H1 (cell line): ENCODE measurements around the gene RGP1. TPM values are rescaled to one million over a fixed set of nuclear protein-coding genes. Genes with fewer than 3 reads are reported as not detected.

Source experiments
- ASH2L ChIP-seq: fragments of 200-600, 300-600 bp; sonication (generic); IDR thresholded peaks from one replicate; pipeline ENCODE4 v1.7.1; 2017; ENCODE audit warnings: low read length
- ATF3 ChIP-seq: IDR thresholded peaks from 2 replicates; pipeline ENCODE4 v1.6.1; 2011; ENCODE audit warnings: low read depth, mild to moderate bottlenecking, low read length; ENCODE audit not compliant: insufficient read depth
- BACH1 ChIP-seq: IDR thresholded peaks from 2 replicates; pipeline ENCODE4 v1.6.1; 2012; ENCODE audit warnings: low read length, improper control_type of control experiment
- CREB1 ChIP-seq: IDR thresholded peaks from 2 replicates; pipeline ENCODE4 v1.6.1; 2012; ENCODE audit warnings: inconsistent platforms
- E2F6 ChIP-seq: IDR thresholded peaks from 2 replicates; pipeline ENCODE4 v1.6.1; 2012; ENCODE audit warnings: inconsistent platforms
- FOSL1 ChIP-seq: IDR thresholded peaks from 2 replicates; pipeline ENCODE4 v1.6.1; 2011; ENCODE audit warnings: mild to moderate bottlenecking, low read depth, low read length, moderate library complexity; ENCODE audit not compliant: insufficient read depth
- GABPA ChIP-seq: IDR thresholded peaks from 2 replicates; pipeline ENCODE4 v1.6.1; 2011; ENCODE audit warnings: mild to moderate bottlenecking, low read length, moderate library complexity, borderline replicate concordance; ENCODE audit not compliant: insufficient read depth
- GTF2F1 ChIP-seq: IDR thresholded peaks from 2 replicates; pipeline ENCODE4 v1.6.1; 2012; ENCODE audit warnings: low read depth, low read length, improper control_type of control experiment, borderline replicate concordance
- HDAC2 ChIP-seq, 2 experiments: fragments of 300-600 bp in 1 of 2; sonication (generic) in 1 of 2; IDR thresholded peaks; 2 replicates each; pipeline ENCODE4 v1.6.1; 2011 to 2012; ENCODE audit warnings: low read depth in 2 of 2, low read length in 2 of 2, mild to moderate bottlenecking in 2 of 2, moderate library complexity in 2 of 2, borderline replicate concordance in 1 of 2, inconsistent platforms in 1 of 2
- JUND ChIP-seq: IDR thresholded peaks from 2 replicates; pipeline ENCODE4 v1.6.1; 2011; ENCODE audit warnings: mild to moderate bottlenecking, improper control_type of control experiment, low read length
- KDM4A ChIP-seq: IDR thresholded peaks from one replicate; pipeline ENCODE4 v1.7.1; 2012; ENCODE audit warnings: low read depth, mild to moderate bottlenecking, moderate library complexity, low read length, inconsistent platforms; ENCODE audit not compliant: severe bottlenecking
- NANOG ChIP-seq: IDR thresholded peaks from 2 replicates; pipeline ENCODE4 v1.6.1; 2011; ENCODE audit warnings: low read length, low read depth, mild to moderate bottlenecking, inconsistent platforms; ENCODE audit not compliant: insufficient read depth, poor library complexity, severe bottlenecking
- POLR2AphosphoS5 ChIP-seq: IDR thresholded peaks from 2 replicates; pipeline ENCODE4 v1.6.1; 2011; ENCODE audit warnings: low read depth, low read length
- SIN3A ChIP-seq, 2 experiments: IDR thresholded peaks in 1 of 2; conservative IDR thresholded peaks in 1 of 2; 2 replicates each; pipeline ENCODE4 v1.6.1; 2011 to 2012; ENCODE audit warnings: low read length in 2 of 2, improper control_type of control experiment in 1 of 2, low read depth in 1 of 2, mild to moderate bottlenecking in 1 of 2
- SIX5 ChIP-seq: IDR thresholded peaks from 2 replicates; pipeline ENCODE4 v1.6.1; 2011; ENCODE audit warnings: mild to moderate bottlenecking, low read depth, low read length
- SP2 ChIP-seq: IDR thresholded peaks from 2 replicates; pipeline ENCODE4 v1.6.1; 2012; ENCODE audit warnings: mild to moderate bottlenecking, low read length, inconsistent platforms
- SP4 ChIP-seq: IDR thresholded peaks from 2 replicates; pipeline ENCODE4 v1.6.1; 2012; ENCODE audit warnings: low read length, inconsistent platforms
- SRF ChIP-seq: IDR thresholded peaks from 2 replicates; pipeline ENCODE4 v1.6.1; 2011; ENCODE audit warnings: mild to moderate bottlenecking, low read depth, low read length, moderate library complexity
- TAF1 ChIP-seq: IDR thresholded peaks from 2 replicates; pipeline ENCODE4 v1.6.1; 2011; ENCODE audit warnings: mild to moderate bottlenecking, low read depth, low read length
- USF2 ChIP-seq: IDR thresholded peaks from 2 replicates; pipeline ENCODE4 v1.6.1; 2011; ENCODE audit warnings: low read length, improper control_type of control experiment
- YY1 ChIP-seq: IDR thresholded peaks from 2 replicates; pipeline ENCODE4 v1.6.1; 2011; ENCODE audit warnings: low read depth, mild to moderate bottlenecking, low read length
- ZNF274 ChIP-seq: IDR thresholded peaks from 2 replicates; pipeline ENCODE4 v1.7.0; 2012; ENCODE audit warnings: low read length, borderline replicate concordance; ENCODE audit errors: extremely low read depth
- polyA plus RNA-seq, 7 experiments: library from polyadenylated mRNA; depleted of rRNA in 3 of 7; stranded (reverse) in 5 of 7; unstranded in 2 of 7; fragments of >200 nt in 5 of 7; fragments of 200-250 nt in 2 of 7; gene quantifications; 1 replicate in 5 of 7; 2 replicates in 1 of 7; 4 replicates in 1 of 7; pipeline versions ENCODE4 v1.2.1 to v1.2.3, GENCODE V29; 2011 to 2013; ENCODE audit warnings: missing spikeins in 2 of 7, mixed read lengths in 2 of 7
- total RNA-seq: library from RNA; stranded (reverse); fragmentation: NEBNext Ultra II Directional; extraction: Animal tissue kit (Norgen Biotek cat#: 25700); gene quantifications from 2 replicates; pipeline ENCODE4 v1.2.1, GENCODE V29; 2021

RGP1 gene
- total and polyA plus RNA-seq, 2 of the 8 experiments (the other 6 are each of a cell fraction or from before 2014, with no cell fraction given): 11.8 to 22.7 TPM

GRCh38 chr9:35732185-35732799, 16.8 kb upstream of the RGP1 start, which contains the start of the genes CREB3 and TLN1 (continued):
- TF ChIP-seq CREB1 (peak; percentile 95), USF2 (no peak), SIN3A (conservative IDR thresholded peaks at IDR 0.05 in 1 of 2, IDR thresholded peaks at IDR 0.05 in 1 of 2; ENCODE audit: low read depth in 1 of 2, low read length in 2 of 2) (peak in 1 of 2 experiments; percentile 85; a peak in 1 of 4 replicates), GABPA (peak; percentile 87), FOSL1 (no peak), TAF1 (peak; percentile 71; the same call in 1 of the 2 replicates), POLR2AphosphoS5 (peak; percentile 72; the same call in 1 of the 2 replicates), SP2 (peak; percentile 92), KDM4A (no peak), BACH1 (peak; percentile 28; the same call in 1 of the 2 replicates), JUND (0 out of 2 replicates have a peak, but pooled peaks have one; percentile 21), YY1 (peak; percentile 55; the same call in 1 of the 2 replicates), ASH2L (peak; percentile 51), SIX5 (peak; percentile 59), E2F6 (0 out of 2 replicates have a peak, but pooled peaks have one; percentile 29), HDAC2 (IDR thresholded peaks at IDR 0.05; ENCODE audit: borderline replicate concordance in 1 of 2, low read depth in 2 of 2, low read length in 2 of 2) (0 out of 4 replicates have a peak, but pooled peaks of 1 of the 2 experiments have one; percentile 16), GTF2F1 (no peak), SRF (peak; percentile 11; the same call in 1 of the 2 replicates), SP4 (peak; percentile 84; the same call in 1 of the 2 replicates), NANOG (no peak), ATF3 (no peak), ZNF274 (no peak)
